Measurements from ENCODE around the gene SGF29.

DNA sequence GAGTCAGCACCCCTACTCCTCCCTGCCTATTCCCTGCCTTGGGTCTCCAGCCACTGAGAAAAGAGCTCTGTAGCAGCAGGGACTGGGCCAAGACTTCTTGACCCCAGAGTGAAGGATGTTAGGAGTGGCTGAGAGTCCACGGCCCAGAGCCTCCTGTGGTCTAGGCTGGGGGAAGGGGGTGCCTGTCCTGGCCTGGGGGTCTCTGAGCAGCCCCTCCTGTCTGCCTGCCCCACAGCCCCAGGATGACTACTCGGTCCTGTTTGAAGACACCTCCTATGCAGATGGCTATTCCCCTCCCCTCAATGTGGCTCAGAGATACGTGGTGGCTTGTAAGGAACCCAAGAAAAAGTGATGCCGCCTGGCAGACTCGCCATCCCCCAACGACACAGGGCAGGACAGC lies 37.6 kb downstream of the SGF29 start:
- TF ChIP-seq, protein P1, sequence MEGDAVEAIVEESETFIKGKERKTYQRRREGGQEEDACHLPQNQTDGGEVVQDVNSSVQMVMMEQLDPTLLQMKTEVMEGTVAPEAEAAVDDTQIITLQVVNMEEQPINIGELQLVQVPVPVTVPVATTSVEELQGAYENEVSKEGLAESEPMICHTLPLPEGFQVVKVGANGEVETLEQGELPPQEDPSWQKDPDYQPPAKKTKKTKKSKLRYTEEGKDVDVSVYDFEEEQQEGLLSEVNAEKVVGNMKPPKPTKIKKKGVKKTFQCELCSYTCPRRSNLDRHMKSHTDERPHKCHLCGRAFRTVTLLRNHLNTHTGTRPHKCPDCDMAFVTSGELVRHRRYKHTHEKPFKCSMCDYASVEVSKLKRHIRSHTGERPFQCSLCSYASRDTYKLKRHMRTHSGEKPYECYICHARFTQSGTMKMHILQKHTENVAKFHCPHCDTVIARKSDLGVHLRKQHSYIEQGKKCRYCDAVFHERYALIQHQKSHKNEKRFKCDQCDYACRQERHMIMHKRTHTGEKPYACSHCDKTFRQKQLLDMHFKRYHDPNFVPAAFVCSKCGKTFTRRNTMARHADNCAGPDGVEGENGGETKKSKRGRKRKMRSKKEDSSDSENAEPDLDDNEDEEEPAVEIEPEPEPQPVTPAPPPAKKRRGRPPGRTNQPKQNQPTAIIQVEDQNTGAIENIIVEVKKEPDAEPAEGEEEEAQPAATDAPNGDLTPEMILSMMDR (IDR thresholded peaks at IDR 0.05), result no peak
- TF ChIP-seq POLR2A (IDR thresholded peaks at IDR 0.05), result no peak

Data from esophagus squamous epithelium (tissue), 4 donors.